Measurements from ENCODE around the gene ARHGAP5.

The ARHGAP5 gene

GRCh38 chr14:32059702-32060101 lies 17.4 kb upstream of the ARHGAP5 start:
- no peak overlapping the region for H3K4me3 ChIP-seq (ENCODE audit: low read length)
- no peak for DNase-seq (ENCODE audit: low read depth)
- TF ChIP-seq, protein P1, sequence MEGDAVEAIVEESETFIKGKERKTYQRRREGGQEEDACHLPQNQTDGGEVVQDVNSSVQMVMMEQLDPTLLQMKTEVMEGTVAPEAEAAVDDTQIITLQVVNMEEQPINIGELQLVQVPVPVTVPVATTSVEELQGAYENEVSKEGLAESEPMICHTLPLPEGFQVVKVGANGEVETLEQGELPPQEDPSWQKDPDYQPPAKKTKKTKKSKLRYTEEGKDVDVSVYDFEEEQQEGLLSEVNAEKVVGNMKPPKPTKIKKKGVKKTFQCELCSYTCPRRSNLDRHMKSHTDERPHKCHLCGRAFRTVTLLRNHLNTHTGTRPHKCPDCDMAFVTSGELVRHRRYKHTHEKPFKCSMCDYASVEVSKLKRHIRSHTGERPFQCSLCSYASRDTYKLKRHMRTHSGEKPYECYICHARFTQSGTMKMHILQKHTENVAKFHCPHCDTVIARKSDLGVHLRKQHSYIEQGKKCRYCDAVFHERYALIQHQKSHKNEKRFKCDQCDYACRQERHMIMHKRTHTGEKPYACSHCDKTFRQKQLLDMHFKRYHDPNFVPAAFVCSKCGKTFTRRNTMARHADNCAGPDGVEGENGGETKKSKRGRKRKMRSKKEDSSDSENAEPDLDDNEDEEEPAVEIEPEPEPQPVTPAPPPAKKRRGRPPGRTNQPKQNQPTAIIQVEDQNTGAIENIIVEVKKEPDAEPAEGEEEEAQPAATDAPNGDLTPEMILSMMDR (IDR thresholded peaks at IDR 0.05; ENCODE audit: insufficient read depth, low read depth, low read length, missing control alignments): no peak

- TF ChIP-seq, protein P1 (IDR thresholded peaks at IDR 0.05; ENCODE audit: insufficient read depth, low read depth, low read length, missing control alignments): no peak
- H3K4me3 ChIP-seq (ENCODE audit: low read length): no peak overlapping the region
- no peak for DNase-seq (ENCODE audit: low read depth)
Measured at GRCh38 chr14:32064931-32065330, 12.2 kb upstream of the ARHGAP5 start.

DNA sequence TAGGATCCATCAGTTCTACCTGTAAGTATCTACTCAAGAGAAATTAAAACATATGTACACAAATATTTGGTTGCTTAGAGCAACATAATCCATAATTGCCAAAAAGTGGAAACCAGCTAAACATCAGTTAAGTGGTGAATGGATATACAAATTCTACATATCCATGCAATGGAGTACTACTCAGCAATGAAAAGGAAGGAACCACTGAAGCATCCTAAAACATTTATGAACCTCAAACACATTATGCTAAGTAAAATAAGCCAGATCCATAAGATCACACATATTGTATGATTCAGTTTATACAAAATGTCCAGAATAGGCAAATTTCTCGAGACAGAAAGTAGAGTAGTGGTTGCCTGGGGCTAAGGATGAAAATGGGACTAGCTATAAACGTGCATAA lies 8.4 kb upstream of the ARHGAP5 start:
- H3K4me3 ChIP-seq (ENCODE audit: low read length): no peak overlapping the region
- TF ChIP-seq, protein P1 (IDR thresholded peaks at IDR 0.05; ENCODE audit: insufficient read depth, low read depth, low read length, missing control alignments): no peak
- no peak for DNase-seq (ENCODE audit: low read depth)

DNA sequence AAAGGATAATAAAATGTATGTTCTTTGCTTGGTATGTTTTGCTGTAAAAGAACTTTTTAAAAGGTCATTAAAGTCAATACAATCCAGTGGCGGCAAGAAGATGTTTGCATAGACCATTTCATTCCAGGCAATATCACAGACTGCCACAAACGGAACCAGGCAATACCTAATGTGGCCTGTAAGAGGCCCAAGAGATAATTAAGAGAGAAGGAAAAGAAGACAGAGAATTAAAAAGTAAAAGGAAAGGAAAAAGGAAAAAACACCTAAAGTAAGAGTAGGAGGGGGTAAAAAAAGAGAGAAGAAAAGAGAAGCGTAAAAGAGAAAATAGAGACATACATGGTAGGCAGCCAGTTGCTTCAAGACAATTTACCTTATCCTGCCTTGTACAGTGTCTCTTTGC lies 6.8 kb upstream of the ARHGAP5 start:
- DNase-seq (ENCODE audit: low read depth): no peak
- TF ChIP-seq, protein P1 (IDR thresholded peaks at IDR 0.05; ENCODE audit: insufficient read depth, low read depth, low read length, missing control alignments): no peak
- no peak overlapping the region for H3K4me3 ChIP-seq (ENCODE audit: low read length)

DNA sequence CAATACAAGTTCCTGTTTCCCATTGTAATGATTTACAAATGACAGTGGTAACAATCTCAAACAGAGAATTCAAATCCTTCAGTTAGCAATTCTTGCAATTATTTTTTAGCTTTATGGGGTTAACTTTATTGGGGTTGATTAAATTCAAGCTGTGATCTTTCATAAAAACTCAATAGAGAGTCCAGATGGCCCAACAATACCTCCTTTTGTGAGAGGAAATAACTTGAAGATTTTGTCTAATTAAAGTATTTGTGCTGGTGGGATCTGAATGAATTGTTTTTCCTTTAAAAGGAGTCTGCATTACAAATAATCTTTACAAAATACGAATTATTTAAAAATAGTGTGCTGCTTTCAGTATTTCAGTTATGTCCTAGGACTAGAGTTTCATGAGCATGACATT lies 4.4 kb upstream of the ARHGAP5 start:
- no peak for DNase-seq (ENCODE audit: low read depth)
- TF ChIP-seq, protein P1 (IDR thresholded peaks at IDR 0.05; ENCODE audit: insufficient read depth, low read depth, low read length, missing control alignments): no peak
- no peak overlapping the region for H3K4me3 ChIP-seq (ENCODE audit: low read length)

DNA sequence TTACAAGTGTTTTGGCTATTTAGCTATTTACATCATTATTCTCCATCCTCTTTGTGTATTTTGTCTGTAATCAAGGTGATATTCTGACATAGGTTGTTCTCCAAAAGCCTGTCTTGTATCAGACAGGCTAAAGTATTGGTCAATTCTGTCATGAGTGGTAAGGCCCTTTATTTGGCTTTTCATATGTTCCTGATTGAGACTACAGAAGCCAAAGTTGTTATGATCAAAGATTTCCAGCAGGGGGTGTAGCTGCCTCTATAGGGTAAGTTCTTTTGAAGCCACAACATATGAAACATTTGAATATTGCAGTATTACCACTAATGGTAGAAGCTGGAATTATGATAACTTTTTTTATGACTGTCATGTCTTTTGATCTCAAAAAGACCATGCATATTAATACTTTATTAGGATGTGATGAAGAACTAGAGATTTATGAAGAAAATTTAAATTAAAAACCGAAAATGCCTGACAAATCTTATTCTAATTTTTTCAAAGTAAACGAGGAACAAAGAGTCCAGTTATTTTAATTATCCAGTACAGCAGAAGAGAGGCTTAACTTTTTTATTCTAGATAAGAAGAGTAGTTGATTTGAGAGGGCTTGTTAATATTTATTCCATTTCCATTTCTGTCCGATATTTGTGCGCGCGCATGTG lies 3.4 kb upstream of the ARHGAP5 start:
- peak; percentile 88 for DNase-seq (ENCODE audit: low read depth)
- TF ChIP-seq, protein P1 (IDR thresholded peaks at IDR 0.05; ENCODE audit: insufficient read depth, low read depth, low read length, missing control alignments): peak; percentile 76
- H3K4me3 ChIP-seq (ENCODE audit: low read length): no peak overlapping the region
